HG02885 (cell line): ENCODE measurements around the gene IL36A.

Experiments used
- ATAC-seq: cut with Tn5 transposase; IDR thresholded peaks from one replicate; pipeline ENCODE4 v1.9.1; 2021; ENCODE audit warnings: mild to moderate bottlenecking; ENCODE audit not compliant: unreplicated experiment, poor library complexity

The IL36A gene, protein sequence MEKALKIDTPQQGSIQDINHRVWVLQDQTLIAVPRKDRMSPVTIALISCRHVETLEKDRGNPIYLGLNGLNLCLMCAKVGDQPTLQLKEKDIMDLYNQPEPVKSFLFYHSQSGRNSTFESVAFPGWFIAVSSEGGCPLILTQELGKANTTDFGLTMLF

DNA sequence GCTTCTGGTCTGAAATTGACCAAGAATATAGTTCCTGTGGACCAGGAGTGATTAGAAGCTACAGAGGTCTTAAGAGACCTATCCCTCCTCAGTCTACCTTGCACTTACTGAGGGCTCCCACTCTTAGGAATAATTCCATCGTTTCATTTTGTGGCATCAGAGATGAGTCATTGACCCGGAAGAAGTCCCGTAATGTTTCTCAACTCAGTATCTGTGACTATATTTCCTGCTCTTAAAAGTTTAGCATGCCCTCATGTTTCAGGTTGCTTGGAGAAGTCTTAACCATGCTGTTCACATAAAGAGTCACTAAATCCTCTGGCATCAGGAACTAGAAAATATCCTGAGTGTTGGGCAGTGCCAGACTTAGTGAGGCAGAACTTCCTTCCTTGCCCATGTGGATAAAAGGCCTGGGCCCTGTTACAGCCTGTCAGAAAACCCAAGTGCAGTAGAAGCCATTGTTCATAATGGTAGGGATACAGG is at the start of gene IL36A:
TSS of gene IL36A (plus strand) at position 430 of the 480 bp plus-strand sequence. CDS start 413 bp downstream, outside the sequence.
- no peak for ATAC-seq

DNA sequence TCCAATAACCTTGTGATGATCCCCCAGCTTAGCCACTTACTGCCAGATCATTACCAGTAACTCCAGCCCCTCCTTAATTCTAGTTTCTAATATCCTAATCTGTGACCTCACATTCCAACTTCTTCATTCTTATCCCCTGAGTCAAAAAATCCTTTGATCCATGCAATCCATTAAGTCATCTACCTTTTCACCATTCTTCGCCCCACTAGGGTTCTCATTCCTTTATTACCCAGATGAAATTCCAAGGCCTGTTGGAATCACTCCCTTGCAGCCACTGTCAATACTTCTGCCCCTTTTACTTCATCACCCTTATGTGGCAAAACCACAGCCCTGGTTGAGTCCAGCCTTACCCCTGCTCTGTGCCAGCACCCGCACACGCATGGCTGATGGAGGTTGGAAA is 47.7 kb upstream of the IL36A start:
- no peak for ATAC-seq

DNA sequence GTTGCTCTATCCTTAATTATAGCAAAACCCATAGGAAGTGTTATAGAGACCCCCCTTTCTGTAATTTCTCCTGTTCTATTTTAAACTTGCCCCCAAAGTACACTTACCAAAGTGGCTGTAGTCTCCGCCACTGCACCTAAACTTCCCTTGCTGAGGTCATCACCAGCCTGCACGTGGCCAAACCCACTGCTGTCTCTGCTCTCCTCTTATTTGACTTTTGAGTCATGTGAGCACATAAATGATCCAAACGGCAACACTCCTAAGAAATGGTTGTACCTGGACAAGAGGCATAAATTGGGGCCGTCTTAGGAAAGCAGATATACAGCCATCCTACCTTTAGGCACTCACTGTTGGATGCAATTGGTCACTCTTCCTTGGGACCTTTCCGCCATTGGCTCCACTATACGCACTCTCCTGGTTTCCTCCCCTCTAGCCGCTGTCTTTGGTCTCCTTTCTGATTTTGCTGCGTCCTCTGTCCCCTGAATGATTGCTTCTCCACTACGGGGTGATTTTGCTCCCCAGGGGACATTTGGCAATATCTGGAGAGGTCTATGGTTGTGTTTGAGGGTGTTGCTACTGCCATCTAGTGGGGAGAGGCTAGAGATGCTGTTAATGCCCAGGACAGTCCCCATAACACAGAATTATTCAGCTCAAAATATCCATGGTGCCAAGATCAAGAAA is 46.7 kb upstream of the IL36A start:
- peak; percentile 64 for ATAC-seq

DNA sequence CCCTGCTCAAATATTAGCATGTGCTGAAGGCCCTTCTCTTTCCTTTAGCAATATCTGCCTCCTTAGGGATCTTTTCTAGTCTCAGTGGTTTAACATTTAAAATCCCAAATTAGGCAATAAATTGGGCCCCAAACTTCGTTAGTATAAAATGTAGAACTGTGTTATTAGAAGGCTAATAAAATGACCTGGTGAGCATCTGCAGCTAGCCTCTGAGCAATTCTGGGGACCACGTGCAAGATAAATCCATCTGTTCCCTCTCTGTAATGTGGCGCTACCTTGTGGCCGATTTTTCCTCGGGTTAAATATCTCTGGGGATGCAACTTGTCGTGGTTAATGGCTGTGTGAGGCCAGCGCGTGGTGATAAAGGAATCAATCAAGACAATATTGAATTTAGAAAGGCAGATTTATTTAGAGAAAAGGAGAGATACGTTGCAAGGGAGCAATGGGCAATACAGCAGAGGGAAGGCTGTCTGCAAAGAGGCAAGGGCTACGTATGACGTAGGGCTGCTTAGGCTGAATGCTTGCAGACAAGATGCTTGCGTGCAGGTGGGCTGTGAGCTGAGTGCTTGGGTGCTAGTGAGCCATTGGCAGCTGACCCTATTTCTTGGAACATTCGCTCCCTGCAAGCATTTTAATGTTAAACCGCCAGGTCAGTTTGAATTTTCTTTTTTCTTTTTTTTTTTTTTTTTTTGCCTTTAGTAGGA is 46.0 kb upstream of the IL36A start:
- ATAC-seq: no peak

DNA sequence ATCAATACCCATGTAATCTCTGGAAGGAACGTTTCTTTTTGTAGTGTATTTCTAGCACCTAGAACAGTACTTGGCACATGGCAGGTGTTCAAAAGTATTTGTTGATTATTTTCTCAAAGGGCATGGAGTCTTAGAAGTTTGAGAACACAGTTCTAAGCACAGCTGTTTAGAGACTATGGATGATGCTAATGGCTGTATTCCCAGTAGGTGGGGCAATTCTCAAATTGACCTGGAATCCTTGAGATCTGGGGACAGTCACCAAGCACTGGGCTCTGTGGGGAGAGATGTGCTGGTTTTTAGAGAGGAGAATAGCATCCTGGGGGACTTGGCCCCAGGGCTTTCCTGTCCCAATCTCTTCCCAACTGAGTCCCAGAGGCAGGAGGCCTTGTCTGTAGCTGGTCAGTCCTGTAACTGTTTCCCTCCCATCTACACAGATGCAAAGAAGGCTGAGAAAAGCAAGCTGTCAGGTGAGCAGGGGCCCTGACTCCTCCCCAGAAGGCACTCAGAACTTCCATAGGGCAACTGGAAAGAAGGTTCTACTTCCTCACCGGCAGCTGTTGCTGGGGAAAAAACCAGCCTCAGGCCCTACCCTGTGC is 44.9 kb upstream of the IL36A start:
- no peak for ATAC-seq

DNA sequence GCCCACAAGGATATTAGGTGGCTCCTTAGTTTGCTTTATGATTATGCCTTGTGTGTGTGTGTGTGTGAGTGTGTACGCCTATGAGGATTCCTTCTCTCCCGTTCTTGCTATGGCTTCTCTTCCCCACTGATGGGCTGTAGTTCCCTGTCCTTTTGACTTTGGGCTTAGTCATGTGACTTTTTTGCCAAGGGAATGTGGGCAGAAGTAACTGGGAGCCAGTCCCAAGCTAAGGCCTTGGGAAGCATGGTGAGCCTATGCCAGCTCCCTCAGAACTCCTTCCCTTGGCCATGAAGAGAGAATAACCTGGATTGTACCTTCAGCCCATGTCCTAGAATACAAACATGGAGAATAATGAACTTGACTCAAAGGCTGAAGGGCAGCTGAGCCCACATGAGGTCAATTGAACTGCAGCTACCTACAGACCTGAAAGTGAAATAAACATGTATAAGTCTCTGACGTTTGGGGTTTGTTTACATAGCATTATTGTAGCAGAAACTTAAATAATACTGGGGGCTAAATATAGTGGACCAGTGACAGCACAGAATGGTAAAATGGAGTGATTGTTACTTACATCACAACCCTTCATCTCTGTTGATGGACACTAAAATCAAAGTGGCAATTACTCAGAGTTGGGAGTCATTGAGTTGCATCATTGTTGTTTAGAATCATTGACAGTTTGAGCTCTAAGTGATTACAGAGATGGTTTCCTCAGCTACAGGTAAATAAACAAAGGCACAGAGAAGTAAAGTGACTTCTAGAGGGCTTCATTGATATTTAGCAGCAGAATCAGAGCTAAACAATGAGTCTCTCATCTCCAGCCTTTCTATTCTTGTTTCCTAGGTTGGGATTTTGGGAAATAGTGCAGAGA is 42.7 kb upstream of the IL36A start:
- no peak for ATAC-seq

DNA sequence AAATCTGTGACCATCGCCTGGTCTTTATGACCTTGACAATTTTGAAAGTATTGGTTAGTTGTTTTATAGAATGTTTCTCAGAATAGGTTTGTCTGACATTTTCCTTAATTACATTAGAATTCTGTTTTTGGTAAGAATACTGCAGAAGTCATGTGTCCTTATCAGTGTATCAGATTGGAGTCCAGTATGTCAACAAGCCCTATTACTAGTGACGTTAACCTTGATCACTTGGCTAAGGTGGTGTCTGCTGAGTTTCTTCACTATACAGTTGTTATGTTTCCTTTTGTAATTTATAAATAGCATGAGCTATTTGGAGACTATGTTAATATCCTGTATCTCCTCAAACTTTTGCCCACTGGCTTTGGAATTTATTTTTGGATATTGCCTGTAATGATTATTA is 38.2 kb upstream of the IL36A start:
- ATAC-seq: no peak

DNA sequence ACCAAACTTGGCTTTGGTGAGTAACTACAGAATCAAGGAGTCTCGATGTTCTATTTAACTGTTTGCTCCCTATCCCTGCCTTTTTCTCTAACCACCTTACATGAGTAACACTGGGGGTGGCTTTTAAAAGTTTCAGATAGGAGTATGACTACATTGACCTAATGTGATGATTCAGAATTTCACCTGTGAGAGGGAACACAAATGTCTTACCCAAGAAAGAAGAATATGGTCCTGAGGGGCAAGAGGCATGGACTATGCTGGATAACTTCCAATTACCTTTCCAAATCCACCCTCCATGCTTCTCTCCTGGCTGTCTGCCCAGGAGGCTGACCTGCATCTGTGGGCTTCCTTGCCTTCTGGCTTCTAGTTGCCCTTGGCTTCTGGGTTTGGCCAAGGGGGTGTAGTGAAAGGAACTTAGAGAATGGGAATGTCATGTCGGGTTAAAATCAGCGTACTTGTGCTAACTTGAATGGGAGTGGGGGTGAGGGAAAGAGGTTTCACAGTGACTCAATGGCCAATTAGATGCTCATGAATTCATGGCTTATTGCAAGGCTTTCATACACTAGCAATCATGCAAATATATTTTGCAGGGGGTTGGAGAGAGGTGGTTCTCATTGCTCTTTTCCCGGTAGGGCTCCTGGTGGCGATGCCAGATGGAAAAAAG is 32.7 kb upstream of the IL36A start:
- ATAC-seq: no peak

DNA sequence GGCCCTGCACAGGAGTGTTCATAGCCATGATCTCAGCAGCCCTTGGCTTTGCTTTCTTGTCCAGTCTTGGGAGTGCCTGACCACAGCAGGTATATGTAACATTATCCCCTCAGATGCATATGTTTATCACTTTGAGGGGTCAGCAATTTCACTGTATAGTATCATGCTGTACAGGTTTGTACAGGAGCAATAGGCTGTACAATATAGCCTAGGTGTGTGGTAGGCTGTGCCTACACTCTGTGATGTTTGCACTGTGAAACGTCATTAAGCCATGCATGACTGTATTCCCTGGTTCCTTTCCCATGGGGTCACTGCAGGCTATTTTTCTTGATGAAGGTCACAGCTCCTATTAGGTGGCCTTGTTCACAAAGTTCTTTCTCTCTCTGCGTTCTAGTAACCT is 32.1 kb upstream of the IL36A start:
- no peak for ATAC-seq

DNA sequence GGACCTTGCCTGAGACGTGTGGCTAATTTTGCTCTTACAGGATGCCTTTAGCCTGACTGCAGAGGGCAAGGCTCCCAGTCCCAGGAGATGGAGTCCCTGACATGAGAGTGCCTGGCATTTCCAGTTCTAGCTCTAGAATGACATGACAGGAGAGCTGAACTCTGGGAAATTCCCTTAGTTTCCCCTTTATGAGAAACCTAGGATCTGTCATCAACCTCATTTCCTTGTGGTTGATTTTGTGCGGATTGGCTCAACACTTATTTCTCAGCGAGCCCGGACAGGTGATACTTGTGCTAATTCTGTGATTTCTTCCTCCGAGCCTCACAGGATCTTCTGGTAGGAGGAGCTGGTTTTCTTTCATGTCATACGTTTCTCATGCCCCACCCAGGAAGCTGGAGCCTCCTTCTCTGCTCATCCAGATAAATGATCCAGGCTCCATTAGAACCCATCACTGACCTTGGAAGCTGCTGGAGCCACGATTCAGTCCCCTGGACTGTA is 27.7 kb upstream of the IL36A start, which contains the start of gene IL36G:
TSS of gene IL36G (plus strand) at position 448 of the 498 bp plus-strand sequence. CDS start 633 bp downstream, outside the sequence.
- ATAC-seq: no peak

DNA sequence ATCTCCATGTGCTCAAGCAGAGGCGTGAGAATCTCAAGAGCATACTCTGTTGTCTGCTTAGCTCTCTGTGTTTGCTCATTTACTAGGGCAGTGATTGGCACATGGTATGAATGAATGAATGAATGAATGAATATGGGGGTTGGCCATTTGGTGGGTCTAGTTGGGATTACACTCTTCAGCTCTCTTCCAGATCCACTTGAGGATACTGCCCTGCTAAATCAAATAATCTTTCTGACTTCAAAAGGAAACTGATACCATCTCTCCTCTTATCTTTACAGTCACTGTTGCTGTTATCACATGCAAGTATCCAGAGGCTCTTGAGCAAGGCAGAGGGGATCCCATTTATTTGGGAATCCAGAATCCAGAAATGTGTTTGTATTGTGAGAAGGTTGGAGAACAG is 25.5 kb upstream of the IL36A start:
- ATAC-seq: no peak

DNA sequence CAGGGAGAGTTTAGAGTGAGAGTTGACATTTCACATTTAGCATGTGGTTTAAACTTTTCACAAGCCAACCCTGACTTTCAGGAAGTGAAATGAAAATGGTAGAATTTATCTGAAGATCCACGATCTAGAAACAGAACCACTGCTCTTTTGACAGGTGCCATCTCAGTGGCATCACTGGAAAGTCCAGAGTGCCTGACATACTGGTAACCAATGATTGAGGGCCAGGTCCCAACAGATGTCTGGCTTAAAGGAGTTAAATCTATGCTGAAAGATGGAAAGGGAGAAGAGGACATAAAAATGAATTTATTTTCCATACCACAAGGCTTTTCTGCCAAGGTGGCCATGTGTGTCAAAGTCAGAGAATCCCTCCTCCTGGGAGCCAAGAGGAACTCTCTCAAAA is 24.7 kb upstream of the IL36A start:
- ATAC-seq: no peak

DNA sequence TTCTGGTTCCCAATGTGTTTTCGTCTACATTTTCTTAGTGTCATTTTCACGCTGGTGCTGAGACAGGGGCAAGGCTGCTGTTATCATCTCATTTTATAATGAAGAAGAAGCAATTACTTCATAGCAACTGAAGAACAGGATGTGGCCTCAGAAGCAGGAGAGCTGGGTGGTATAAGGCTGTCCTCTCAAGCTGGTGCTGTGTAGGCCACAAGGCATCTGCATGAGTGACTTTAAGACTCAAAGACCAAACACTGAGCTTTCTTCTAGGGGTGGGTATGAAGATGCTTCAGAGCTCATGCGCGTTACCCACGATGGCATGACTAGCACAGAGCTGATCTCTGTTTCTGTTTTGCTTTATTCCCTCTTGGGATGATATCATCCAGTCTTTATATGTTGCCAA is 20.2 kb upstream of the IL36A start:
- ATAC-seq: no peak

DNA sequence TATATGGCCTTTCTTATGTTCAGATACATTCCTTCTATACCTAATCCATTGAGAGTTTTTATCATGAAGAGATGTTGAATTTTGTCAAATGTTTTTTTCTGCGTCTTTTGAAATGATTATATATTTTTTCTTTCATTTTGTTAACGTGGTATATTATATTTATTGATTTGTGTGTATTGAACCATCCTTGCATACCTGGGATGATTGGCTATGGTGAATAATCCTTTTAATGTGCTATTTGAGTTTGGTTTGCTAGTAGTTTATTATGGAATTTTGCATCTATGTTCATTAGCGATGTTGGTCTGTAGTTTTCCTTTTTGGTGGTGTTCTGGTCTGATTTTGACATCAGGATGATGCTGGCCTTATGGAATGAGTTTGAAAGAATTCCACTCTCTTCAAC is 15.6 kb upstream of the IL36A start:
- ATAC-seq: no peak

DNA sequence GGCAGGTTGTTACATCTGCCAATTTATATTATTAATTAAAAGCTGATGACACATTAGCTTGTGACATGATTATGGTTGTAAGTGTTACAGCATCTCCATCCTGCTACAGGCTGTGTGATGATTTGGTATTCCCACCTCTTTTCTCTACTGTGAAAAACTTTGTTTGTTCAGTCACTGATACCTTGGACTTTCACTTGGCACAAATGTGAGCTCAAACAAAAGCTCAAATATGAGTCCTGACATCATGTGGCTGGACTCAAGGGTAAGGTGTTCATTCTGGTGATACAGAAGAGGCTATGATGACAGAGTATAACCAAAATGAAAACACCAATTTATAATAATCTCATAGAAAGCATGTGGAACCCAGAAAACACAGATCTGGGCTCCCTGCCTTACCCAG is 11.4 kb upstream of the IL36A start:
- no peak for ATAC-seq

DNA sequence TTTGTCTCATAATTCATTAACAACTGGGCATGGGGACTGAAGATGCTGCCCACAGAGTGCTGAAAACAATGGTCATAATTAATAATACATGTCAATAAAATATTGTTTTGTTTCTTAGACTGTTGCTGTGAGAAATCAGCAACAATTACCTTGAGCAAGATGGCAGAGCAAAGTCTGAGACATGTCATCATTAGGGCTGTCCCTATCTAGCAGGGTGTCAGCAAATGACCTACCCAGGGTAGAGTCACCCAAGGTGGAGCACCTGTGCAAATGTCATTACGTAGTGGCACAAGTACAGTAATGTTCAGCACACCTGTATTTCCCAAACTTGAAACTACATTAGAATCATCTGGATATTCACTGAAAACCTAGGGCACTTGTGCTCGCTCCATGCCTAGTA is 10.6 kb upstream of the IL36A start:
- no peak for ATAC-seq

DNA sequence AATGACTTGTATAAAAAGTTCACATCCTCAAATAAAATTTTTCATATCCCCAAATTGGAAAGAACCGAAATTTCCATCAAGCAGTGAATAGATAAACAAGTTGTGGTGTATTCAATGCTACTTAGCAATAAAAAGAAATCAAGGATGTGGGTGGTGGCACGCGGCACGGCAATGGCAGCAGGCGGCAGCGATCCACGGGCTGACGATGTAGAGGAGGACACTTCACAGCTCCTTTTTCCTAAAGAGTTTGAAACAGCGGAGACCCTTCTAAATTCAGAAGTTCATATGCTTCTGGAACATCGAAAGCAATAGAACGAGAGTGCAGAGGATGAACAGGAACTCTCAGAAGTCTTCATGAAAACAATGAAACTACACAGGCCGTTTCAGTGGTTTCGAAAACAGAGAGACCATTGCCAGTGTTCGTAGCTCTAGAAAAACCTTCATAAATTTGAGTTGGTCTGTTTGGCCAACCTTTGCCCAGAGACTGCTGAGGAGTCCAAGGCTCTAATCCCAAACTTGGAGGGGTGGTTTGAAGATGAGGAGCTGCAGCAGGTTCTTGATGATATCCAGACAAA is 9.8 kb upstream of the IL36A start:
- no peak for ATAC-seq

DNA sequence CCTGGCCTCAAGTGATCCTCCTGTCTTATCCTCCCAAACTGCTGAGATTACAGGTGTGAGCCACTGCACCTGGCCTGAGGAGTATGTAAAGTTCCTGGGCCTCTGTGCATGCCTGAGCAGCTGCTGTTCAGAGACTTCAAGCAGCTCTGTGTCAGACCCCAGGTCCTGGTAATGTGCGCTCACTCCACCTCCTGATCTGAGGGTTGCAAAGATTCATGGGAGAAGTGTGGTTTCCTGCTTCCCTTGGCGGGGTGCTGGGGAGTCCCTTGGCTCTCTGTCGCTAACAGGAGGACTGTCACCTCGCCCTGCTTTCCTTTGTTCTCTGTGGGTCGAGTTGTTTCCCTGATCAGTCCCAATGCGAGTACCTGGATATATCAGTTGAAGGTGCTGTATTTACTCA is 8.6 kb upstream of the IL36A start:
- ATAC-seq: no peak

DNA sequence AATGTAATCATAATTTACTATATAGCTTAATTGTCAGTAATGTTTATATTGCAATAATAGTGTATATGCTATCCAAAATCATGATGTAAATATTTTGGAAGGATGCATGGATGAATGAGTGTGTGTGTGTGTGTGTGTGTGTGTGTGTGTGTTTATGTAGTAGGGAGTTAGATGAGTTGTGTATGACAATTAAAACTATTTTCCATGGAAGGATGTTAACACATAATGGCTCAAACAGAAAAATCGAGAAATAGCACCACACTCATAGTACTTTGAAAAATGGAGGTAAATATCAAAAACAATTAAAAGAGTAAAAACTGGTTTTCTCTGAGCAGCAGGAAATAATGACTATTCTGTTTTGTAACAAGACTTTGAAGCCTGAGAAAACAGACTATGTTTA is 8.1 kb upstream of the IL36A start:
- no peak for ATAC-seq
